GM19328 (cell line): ENCODE measurements around the gene TMEM97.

ENCODE experiments used
- ATAC-seq: cut with Tn5 transposase; IDR thresholded peaks from one replicate; pipeline ENCODE4 v1.9.1; 2021; ENCODE audit warnings: mild to moderate bottlenecking, moderate library complexity; ENCODE audit not compliant: unreplicated experiment

TMEM97 gene

DNA sequence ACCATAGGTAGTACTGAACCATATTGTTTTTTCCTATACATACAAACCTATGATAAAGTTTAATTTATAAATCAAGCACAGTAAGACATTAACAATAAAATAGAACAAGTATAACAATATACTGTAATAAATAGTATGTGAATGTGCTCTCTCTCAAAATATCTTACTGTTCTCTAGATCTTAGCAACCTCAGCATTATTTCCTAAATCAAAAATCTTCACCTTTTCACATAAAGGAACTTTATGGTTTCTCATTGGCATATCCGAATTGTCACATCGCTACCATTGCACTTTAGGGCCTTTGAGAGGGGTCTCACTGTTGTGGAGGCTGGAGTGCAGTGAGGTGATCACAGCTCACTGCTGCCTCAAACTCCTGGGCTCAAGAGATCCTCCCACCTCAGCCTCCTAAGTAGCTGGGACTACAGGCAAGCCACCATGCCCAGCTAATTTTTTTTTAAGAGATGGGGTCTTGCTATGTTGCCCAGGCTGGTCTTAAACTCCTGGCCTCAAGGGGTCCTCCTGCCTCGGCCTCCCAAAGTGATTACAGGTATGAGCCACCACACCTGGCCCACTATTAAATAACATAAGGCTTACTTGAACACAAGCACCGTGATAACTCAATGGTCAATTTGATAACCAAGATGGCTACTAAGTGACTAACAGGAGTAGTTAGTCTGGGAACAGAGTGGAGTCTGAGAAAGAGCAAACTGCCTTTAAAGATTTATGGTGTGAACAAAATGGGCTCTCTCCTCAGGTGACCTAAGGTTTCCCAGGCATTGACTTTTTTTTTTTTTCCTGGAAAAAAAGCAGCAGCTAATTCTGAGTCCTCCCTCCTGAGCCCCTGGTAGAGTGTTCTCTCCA, 2.9 kb upstream of the TMEM97 start:
- ATAC-seq = no peak

GRCh38 chr17:28317099-28317965, 1.7 kb upstream of the TMEM97 start:
- ATAC-seq = no peak

DNA sequence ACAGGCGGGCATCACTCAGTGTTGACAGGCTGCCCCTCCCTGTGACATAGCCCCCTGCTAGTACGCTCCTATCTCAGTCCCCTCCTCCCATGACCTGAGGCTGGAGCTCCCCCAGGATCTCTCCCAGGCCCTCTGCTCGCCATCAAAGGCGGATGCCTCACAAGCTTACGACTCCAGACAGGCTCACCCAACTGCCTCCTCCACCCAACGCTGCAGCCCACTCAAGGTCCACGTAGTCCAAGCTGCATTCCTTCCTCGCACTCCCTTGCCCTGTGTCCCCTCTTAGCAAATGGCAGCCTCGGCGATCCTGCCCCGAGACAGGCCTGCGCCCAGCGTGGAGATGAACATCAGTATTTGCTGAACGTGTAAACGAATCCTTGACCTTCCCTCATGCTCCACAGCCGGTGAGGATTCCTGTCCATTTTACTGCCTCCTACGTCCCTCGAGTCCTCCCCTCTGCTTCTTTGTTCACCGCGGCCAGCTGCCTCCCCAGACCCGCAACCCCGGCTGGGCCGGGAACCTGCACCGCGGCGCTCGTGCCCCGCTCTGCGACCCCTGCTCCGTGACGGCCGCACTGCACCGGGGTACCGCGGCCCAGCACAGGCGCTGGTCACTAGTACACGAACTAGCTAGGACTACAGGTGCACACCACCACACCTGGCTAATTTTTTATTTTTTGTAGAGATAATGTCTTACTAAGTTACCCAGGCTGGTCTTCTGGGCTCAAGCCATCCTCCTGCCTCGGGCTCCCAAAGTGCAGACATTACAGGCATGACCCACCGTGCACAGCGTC, 838 bp upstream of the TMEM97 start:
- ATAC-seq = no peak

DNA sequence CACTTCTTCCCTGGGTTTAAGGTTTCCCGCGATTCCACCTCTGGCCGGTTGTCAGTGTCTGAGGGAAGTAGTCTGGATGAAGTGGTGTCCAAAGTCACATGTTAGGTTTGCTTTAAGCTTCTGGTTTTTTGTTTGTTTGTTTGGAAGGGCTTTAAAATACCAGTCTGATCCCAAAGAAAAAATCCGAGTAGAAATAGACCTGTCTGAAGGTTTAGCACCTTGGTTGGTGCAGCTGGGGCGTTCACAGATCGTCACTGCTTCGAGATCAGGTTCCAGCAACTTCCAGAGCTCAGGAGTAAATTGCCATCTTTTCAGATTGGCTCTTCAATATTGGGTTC, 567 bp downstream of the TMEM97 start:
- no peak for ATAC-seq

- ATAC-seq = no peak
These were observed 1.4 kb downstream of the TMEM97 start for GRCh38 chr17:28320215-28321061.

GRCh38 chr17:28324267-28324745, 5.3 kb downstream of the TMEM97 start:
- no peak for ATAC-seq

DNA sequence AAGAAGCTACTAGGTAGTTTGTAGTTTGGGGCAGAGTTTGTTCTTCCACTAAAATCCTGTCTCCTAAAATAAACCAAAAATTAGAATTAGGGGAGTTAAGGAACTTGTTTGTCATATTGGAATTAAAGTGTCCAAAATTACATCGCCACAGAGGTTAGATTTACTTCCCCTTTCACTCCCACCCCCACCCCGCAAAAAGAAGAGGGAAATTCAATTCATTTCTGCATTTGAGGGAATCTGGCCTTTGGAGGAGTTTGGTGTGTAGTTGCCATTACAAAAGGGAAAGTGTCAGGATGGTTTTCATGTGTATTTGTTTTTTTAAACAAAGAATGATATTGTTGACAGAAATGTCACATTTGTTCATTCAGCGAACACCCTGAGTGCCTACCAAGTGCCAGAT, 5.8 kb downstream of the TMEM97 start:
- no peak for ATAC-seq

DNA sequence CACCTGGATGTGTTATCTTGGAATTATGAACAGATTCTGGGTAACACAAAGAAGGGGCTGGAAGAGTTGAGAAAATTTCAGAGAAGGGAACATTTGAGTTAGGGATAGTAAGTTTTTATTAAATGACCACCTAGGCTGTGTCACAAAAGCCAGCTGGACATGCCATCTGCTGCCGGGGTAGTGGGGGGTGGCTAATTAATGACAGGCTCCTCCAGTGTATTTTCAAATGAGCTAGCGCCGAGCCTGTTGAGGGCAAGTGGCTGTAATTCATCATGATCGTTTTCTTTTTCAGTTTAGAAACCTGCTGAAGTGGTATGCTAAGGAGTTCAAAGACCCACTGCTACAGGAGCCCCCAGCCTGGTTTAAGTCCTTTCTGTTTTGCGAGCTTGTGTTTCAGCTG, 6.2 kb downstream of the TMEM97 start:
- ATAC-seq = no peak

DNA sequence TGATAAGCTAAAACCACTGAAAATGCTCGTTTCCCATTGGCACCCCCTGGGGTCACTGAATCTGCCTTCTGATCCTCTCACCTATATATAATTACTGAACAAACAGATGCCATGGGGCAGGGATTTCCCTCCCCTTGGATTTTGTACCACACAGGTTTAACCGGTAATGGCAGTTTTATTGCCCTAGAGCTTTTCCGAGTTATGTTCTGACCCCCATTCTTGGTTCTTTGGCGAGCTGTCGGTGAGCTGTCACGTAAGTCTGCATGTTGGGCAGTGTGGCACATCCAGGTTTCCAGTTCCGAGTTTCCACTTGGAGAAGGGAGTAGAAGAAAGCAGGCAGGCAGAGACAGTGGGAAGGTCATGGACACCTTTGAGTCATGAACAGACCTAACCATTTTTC, 7.1 kb downstream of the TMEM97 start:
- ATAC-seq = no peak

DNA sequence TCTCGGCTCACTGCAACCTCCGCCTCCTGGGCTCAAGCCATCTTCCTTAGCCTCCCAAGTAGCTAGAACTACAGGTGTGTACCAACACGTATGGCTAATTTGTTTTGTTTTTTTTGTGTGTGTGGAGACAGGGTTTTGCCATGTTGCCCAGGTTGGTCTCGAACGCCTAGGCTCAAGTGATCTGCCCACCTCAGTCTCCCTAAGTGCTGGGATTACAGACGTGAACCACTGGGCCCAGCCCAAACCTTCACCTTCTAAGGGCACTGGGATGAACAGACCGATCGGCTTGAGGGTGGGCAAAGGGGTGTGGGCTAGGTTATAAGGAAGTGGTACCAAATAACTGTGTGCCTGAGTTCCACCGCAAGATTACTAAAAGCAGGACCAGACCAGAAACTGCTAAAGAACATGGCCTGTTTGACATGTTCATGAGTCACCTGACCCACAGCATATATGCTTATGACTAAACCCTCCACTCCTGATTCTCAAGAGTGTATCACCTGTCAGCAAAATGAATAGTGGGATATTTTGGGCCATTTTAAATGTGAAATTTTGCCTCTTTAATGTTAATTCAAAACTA, 8.1 kb downstream of the TMEM97 start:
- no peak for ATAC-seq

GRCh38 chr17:28327709-28328108, 8.7 kb downstream of the TMEM97 start:
- no peak for ATAC-seq

GRCh38 chr17:28328325-28328724, 9.3 kb downstream of the TMEM97 start:
- no peak for ATAC-seq

GRCh38 chr17:28330671-28331070, 11.7 kb downstream of the TMEM97 start:
- ATAC-seq = no peak

DNA sequence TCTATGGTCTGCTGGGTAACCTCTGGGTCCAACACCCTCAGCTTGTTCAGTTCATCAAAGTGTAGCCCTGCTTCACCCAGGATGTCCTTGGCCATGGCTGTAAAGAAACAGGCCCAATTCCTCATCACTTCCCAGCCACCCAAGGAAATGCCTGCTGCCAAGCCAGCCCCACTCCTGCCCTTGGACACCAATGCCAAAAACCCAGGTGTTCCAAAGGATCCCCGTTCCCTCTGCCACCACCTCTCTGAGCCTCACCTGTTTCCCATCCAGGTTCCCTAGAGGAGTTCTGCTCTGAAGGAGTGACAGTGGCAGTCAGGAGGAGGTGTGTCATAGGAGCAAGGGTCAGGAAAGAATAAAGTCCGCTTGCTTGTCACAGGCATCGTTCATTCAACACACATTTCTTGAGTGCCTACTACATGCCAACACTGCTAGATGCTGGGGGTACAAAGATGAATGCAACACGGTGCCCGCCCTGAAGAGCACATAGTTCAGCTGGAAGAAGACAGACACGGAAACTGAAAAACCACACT, 13.0 kb downstream of the TMEM97 start:
- no peak for ATAC-seq

- no peak for ATAC-seq
These were observed 14.2 kb downstream of the TMEM97 start for GRCh38 chr17:28333083-28333746.

- ATAC-seq = no peak
These were observed 15.2 kb downstream of the TMEM97 start for GRCh38 chr17:28334171-28334570.

DNA sequence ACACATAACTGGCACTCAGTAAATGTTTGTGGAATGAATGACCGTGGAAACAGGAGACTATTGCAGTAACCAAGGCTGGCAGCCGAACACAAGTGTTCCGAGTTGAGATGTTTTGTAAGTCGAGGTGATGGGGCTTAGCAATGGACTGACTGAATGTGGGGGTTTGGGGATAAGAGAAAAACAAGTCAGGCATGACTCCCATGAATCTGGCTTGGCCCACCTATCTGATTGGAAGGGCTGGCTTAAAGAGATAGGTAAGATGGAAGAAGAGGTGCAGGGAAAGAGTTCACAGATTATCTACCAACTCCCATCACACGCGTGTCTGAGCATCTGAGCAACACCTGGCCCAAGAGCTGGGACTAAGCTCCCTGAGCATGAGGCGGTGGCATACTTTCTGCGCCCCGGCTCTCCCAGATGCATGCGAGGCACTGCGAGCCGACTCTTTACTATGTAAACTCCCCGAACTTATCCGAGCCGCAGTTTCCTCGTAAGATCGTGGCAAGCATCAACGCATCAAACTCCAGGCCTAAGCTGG, 15.7 kb downstream of the TMEM97 start:
- ATAC-seq = no peak

DNA sequence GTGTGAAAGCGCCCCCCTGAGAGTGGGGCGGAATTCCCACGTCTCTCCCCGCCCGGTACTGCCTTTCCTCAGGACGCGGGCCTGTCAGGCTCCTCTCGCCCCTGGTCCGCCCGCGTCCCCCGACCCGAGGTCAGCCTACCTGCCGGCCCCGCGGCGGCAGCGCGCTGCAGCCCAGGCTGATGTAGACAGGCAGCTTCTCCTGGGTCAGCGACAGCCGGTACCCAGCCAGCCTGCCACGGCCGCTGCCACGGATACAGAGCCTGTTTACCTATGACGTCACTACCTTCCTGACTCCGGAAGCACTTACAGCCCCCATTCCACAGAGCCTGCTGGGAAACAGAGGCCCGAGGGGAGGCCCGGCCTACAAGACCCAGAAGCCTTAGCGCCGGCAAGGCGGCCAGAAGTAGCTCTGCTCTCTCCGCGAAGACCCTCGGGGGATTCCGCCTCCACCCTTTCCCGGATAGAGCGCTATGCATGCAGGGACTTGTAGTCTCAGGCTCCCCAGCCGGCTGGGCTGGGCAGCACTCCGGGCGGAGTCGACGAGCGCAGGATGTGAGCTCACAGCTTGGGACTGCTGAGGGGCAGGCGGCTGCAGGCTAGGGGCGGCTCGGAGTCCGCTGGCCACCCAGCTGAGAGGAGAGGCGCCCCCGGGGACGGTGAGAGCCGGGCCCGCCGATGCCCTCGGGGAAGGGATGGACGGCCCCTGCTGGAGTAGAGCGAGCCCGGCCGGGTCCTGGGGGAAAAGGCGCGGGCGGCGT, 16.4 kb downstream of the TMEM97 start, which contains the start of the genes IFT20 and TNFAIP1:
Gene IFT20, minus strand, starts transcription at position 272 of the 758 bp plus-strand sequence. CDS start 3,487 bp downstream, outside the sequence.
Gene TNFAIP1, plus strand, starts transcription at position 561 of the 758 bp plus-strand sequence. CDS start 3,761 bp downstream, outside the sequence.
- ATAC-seq = peak; percentile 95
